Adipocyte (in vitro differentiated cells): ENCODE results near the gene GSTM3.

ENCODE experiments used
- DNase-seq: peaks from one replicate; pipeline ENCODE4 v3.0.0-alpha.2; 2015; ENCODE audit warnings: low read depth
- H3K27me3 ChIP-seq: replicated peaks from 2 replicates; pipeline ENCODE4 v1.7.0; 2013; ENCODE audit warnings: mild to moderate bottlenecking, low read length, moderate library complexity; ENCODE audit not compliant: control insufficient read depth, insufficient read depth
- H3K36me3 ChIP-seq: 2 replicates; pipeline ENCODE4 v1.7.0; 2013; ENCODE audit warnings: low read length, mild to moderate bottlenecking, moderate library complexity; ENCODE audit not compliant: control insufficient read depth, insufficient read depth, severe bottlenecking
- H3K4me1 ChIP-seq: 2 replicates; pipeline ENCODE4 v1.7.0; 2013; ENCODE audit warnings: mild to moderate bottlenecking, low read length, moderate library complexity; ENCODE audit not compliant: control insufficient read depth, insufficient read depth
- H3K4me3 ChIP-seq: 2 replicates; pipeline ENCODE4 v1.7.0; 2013; ENCODE audit warnings: mild to moderate bottlenecking, low read length, moderate library complexity
- H3K9ac ChIP-seq: 2 replicates; pipeline ENCODE4 v1.7.0; 2013; ENCODE audit warnings: mild to moderate bottlenecking, low read length, moderate library complexity
- H3K9me3 ChIP-seq: 2 replicates; pipeline ENCODE4 v1.7.0; 2013; ENCODE audit warnings: mild to moderate bottlenecking, low read length, moderate library complexity; ENCODE audit not compliant: control insufficient read depth

The GSTM3 gene

GRCh38 chr1:109773900-109774485 is 33.2 kb upstream of the GSTM3 start:
- Histone ChIP-seq H3K4me1 (peaks cover 7% of the 10 kb centered on the region), H3K36me3 (no peaks in the 10 kb centered on the region), H3K4me3 (no peak overlapping the region), H3K27me3 (no peaks in the 10 kb centered on the region), H3K9ac (no peak overlapping the region), H3K9me3 (no peaks in the 10 kb centered on the region)
- no peak for DNase-seq

GRCh38 chr1:109773203-109773899 is 32.5 kb upstream of the GSTM3 start:
- H3K9ac ChIP-seq = peak overlapping the region; percentile 10
- no peak overlapping the region for H3K4me3 ChIP-seq
- H3K36me3 ChIP-seq = no peaks in the 10 kb centered on the region
- no peaks in the 10 kb centered on the region for H3K9me3 ChIP-seq
- H3K27me3 ChIP-seq = no peaks in the 10 kb centered on the region
- DNase-seq = peak; percentile 96
- peaks cover 7% of the 10 kb centered on the region for H3K4me1 ChIP-seq

- Histone ChIP-seq H3K9ac (peak overlapping the region; percentile 10), H3K36me3 (no peaks in the 10 kb centered on the region), H3K27me3 (no peaks in the 10 kb centered on the region), H3K4me3 (no peak overlapping the region), H3K9me3 (no peaks in the 10 kb centered on the region), H3K4me1 (peaks cover 7% of the 10 kb centered on the region)
- no peak for DNase-seq
These were observed 31.9 kb upstream of the GSTM3 start for GRCh38 chr1:109772658-109773202.

- H3K9me3 ChIP-seq = no peaks in the 10 kb centered on the region
- peaks cover under 1% of the 10 kb centered on the region for H3K4me1 ChIP-seq
- no peak overlapping the region for H3K9ac ChIP-seq
- no peak overlapping the region for H3K4me3 ChIP-seq
- H3K36me3 ChIP-seq = no peaks in the 10 kb centered on the region
- no peaks in the 10 kb centered on the region for H3K27me3 ChIP-seq
- no peak for DNase-seq
These were observed 31.1 kb upstream of the GSTM3 start for GRCh38 chr1:109771712-109772657.

GRCh38 chr1:109770331-109771095 is 29.7 kb upstream of the GSTM3 start:
- Histone ChIP-seq H3K36me3 (no peaks in the 10 kb centered on the region), H3K27me3 (peaks cover 4% of the 10 kb centered on the region), H3K4me3 (no peak overlapping the region), H3K9ac (no peak overlapping the region), H3K9me3 (no peaks in the 10 kb centered on the region), H3K4me1 (no peaks in the 10 kb centered on the region)
- no peak for DNase-seq

- no peaks in the 10 kb centered on the region for H3K4me1 ChIP-seq
- peak; percentile 43 for DNase-seq
- no peaks in the 10 kb centered on the region for H3K36me3 ChIP-seq
- H3K9me3 ChIP-seq = no peaks in the 10 kb centered on the region
- no peak overlapping the region for H3K4me3 ChIP-seq
- H3K27me3 ChIP-seq = peaks cover 4% of the 10 kb centered on the region
- no peak overlapping the region for H3K9ac ChIP-seq
These were observed 28.7 kb upstream of the GSTM3 start for GRCh38 chr1:109769330-109770078.

- Histone ChIP-seq H3K4me1 (no peaks in the 10 kb centered on the region), H3K36me3 (no peaks in the 10 kb centered on the region), H3K9ac (no peak overlapping the region), H3K4me3 (no peak overlapping the region), H3K9me3 (no peaks in the 10 kb centered on the region), H3K27me3 (peaks cover 4% of the 10 kb centered on the region)
- DNase-seq = no peak
These were observed 28.0 kb upstream of the GSTM3 start for GRCh38 chr1:109768820-109769219.

- DNase-seq = no peak
- Histone ChIP-seq H3K36me3 (no peaks in the 10 kb centered on the region), H3K4me3 (no peak overlapping the region), H3K9ac (no peak overlapping the region), H3K27me3 (peaks cover 4% of the 10 kb centered on the region), H3K9me3 (no peaks in the 10 kb centered on the region), H3K4me1 (no peaks in the 10 kb centered on the region)
These were observed 27.5 kb upstream of the GSTM3 start for GRCh38 chr1:109768335-109768650.

GRCh38 chr1:109767637-109768334 is 26.9 kb upstream of the GSTM3 start:
- DNase-seq = no peak
- H3K27me3 ChIP-seq = peaks cover 4% of the 10 kb centered on the region

More at GRCh38 chr1:109767637-109768334, 26.9 kb upstream of the GSTM3 start:
- Histone ChIP-seq H3K36me3 (no peaks in the 10 kb centered on the region), H3K4me3 (no peak overlapping the region), H3K4me1 (no peaks in the 10 kb centered on the region), H3K9me3 (no peaks in the 10 kb centered on the region), H3K9ac (no peak overlapping the region)
